H1 (cell line): ENCODE data around the gene CNNM1. TPM values are rescaled to one million over a fixed set of nuclear protein-coding genes. Genes with fewer than 3 reads are reported as not detected.

Source experiments
- CTCF ChIA-PET: fragments of 300-600 bp; sonication (Branson Sonifier 250); formaldehyde crosslinking; loops from one replicate; lab custom pipeline; 2021; ENCODE audit not compliant: partially characterized antibody; lab: Charles Lee
- POLR2A ChIA-PET: fragments of 300-600 bp; sonication (Branson Sonifier 250); formaldehyde crosslinking; loops from one replicate; lab custom pipeline; 2021; ENCODE audit warnings: inconsistent platforms; ENCODE audit not compliant: partially characterized antibody; lab: Charles Lee
- DNase-seq, 2 experiments: peaks; one replicate each; pipeline versions ENCODE4 v3.0.0 to v3.0.0-alpha.2; 2010 to 2022; ENCODE audit warnings: low spot score in 2 of 2, low read depth in 1 of 2, mixed read lengths in 1 of 2
- FAIRE-seq: peaks from 2 replicates; lab custom pipeline; 2011; peaks lifted over from hg19 to GRCh38; lab: Jason Lieb, UNC
- H2AFZ ChIP-seq: 2 replicates; pipeline ENCODE4 v1.8.1; 2012; ENCODE audit warnings: low read length, inconsistent platforms
- H2AK5ac ChIP-seq: 2 replicates; pipeline ENCODE4 v1.6.1; 2013; ENCODE audit warnings: low read depth, low read length
- H2BK120ac ChIP-seq: replicated peaks from 2 replicates; pipeline ENCODE3; 2013; ENCODE audit warnings: low read depth, low read length, inconsistent platforms
- H2BK12ac ChIP-seq: 2 replicates; pipeline ENCODE4 v1.6.1; 2013; ENCODE audit warnings: low read depth, low read length
- H2BK15ac ChIP-seq: 2 replicates; pipeline ENCODE4 v1.6.1; 2013; ENCODE audit warnings: low read length
- H2BK20ac ChIP-seq: 2 replicates; pipeline ENCODE4 v1.6.1; 2013; ENCODE audit warnings: low read length
- H2BK5ac ChIP-seq: 2 replicates; pipeline ENCODE4 v1.6.1; 2013; ENCODE audit warnings: low read depth, low read length
- H3K14ac ChIP-seq: 2 replicates; pipeline ENCODE4 v1.6.1; 2013; ENCODE audit warnings: inconsistent platforms; ENCODE audit not compliant: insufficient read length
- H3K18ac ChIP-seq: 2 replicates; pipeline ENCODE4 v1.6.1; 2013; ENCODE audit warnings: low read length; ENCODE audit errors: extremely low read depth
- H3K23ac ChIP-seq: 2 replicates; pipeline ENCODE4 v1.6.1; 2013; ENCODE audit warnings: inconsistent platforms; ENCODE audit not compliant: insufficient read length
- H3K23me2 ChIP-seq: 2 replicates; pipeline ENCODE4 v1.6.1; 2013; ENCODE audit warnings: low read depth, low read length
- H3K27ac ChIP-seq: 2 replicates; pipeline ENCODE4 v1.6.1; 2011; ENCODE audit warnings: low read depth, low read length, inconsistent platforms
- H3K27me3 ChIP-seq, 4 experiments: replicated peaks in 1 of 4; 1 replicate in 1 of 4; 2 replicates in 3 of 4; pipeline versions ENCODE4 v1.6.1 to v1.8.1; 2011 to 2013; ENCODE audit warnings: low read length in 3 of 4, mild to moderate bottlenecking in 3 of 4, inconsistent platforms in 2 of 4, mixed read lengths in 2 of 4, moderate library complexity in 1 of 4; ENCODE audit not compliant: control insufficient read depth in 3 of 4, insufficient read depth in 3 of 4; ENCODE audit errors: extremely low read depth in 1 of 4
- H3K36me3 ChIP-seq, 4 experiments: 2 replicates each; pipeline versions ENCODE4 v1.6.1 to v1.8.1; 2011 to 2013; ENCODE audit warnings: mild to moderate bottlenecking in 4 of 4, low read length in 3 of 4, moderate library complexity in 2 of 4, control low read depth in 1 of 4, inconsistent platforms in 1 of 4; ENCODE audit not compliant: insufficient read depth in 4 of 4, control insufficient read depth in 2 of 4
- H3K4ac ChIP-seq: replicated peaks from 2 replicates; pipeline ENCODE3; 2013; ENCODE audit warnings: low read length, low read depth, mixed read lengths, inconsistent platforms; ENCODE audit not compliant: insufficient read length
- H3K4me1 ChIP-seq, 4 experiments: replicated peaks in 1 of 4; 1 replicate in 1 of 4; 2 replicates in 3 of 4; pipeline versions ENCODE4 v1.6.1 to v1.8.1; 2011 to 2013; ENCODE audit warnings: low read length in 3 of 4, inconsistent platforms in 2 of 4, mixed read lengths in 1 of 4; ENCODE audit not compliant: insufficient read depth in 4 of 4, control insufficient read depth in 3 of 4
- H3K4me2 ChIP-seq, 2 experiments: 2 replicates each; pipeline versions ENCODE4 v1.6.1 to v1.8.1; 2011 to 2013; ENCODE audit warnings: low read depth in 2 of 2, low read length in 2 of 2, control low read depth in 1 of 2, inconsistent platforms in 1 of 2, mild to moderate bottlenecking in 1 of 2; ENCODE audit not compliant: insufficient read depth in 1 of 2
- H3K4me3 ChIP-seq, 4 experiments: fragments of 200-600, 300-600 bp in 1 of 4; sonication (generic), shearing (Covaris generic), sonication (Bioruptor Twin) in 1 of 4; 2 replicates each; pipeline versions ENCODE4 v1.5.1 to v1.8.1; 2011 to 2016; ENCODE audit warnings: low read length in 4 of 4, low read depth in 3 of 4, control low read depth in 2 of 4, inconsistent platforms in 2 of 4, mild to moderate bottlenecking in 2 of 4, mixed read lengths in 1 of 4, moderate library complexity in 1 of 4; ENCODE audit not compliant: insufficient read depth in 2 of 4; ENCODE audit errors: extremely low read depth in 1 of 4
- H3K56ac ChIP-seq: replicated peaks from 2 replicates; pipeline ENCODE3; 2013; ENCODE audit warnings: low read depth, mild to moderate bottlenecking, mixed read lengths, low read length, inconsistent platforms; ENCODE audit not compliant: insufficient read length
- H3K79me1 ChIP-seq: 2 replicates; pipeline ENCODE4 v1.6.1; 2013; ENCODE audit warnings: low read depth, low read length, control low read depth
- H3K79me2 ChIP-seq, 2 experiments: 2 replicates each; pipeline versions ENCODE4 v1.6.1 to v1.8.1; 2012 to 2013; ENCODE audit warnings: low read length in 2 of 2, mild to moderate bottlenecking in 2 of 2, inconsistent platforms in 1 of 2; ENCODE audit not compliant: insufficient read depth in 2 of 2, control insufficient read depth in 1 of 2
- H3K9ac ChIP-seq, 4 experiments: replicated peaks in 1 of 4; 1 replicate in 1 of 4; 2 replicates in 3 of 4; pipeline versions ENCODE4 v1.6.1 to v1.8.1; 2011 to 2013; ENCODE audit warnings: low read depth in 3 of 4, low read length in 3 of 4, control low read depth in 2 of 4, mild to moderate bottlenecking in 2 of 4, moderate library complexity in 2 of 4, inconsistent platforms in 1 of 4; ENCODE audit errors: extremely low read depth in 1 of 4
- H3K9me3 ChIP-seq, 2 experiments: 2 replicates each; pipeline versions ENCODE4 v1.6.1 to v1.8.1; 2012 to 2013; ENCODE audit warnings: mild to moderate bottlenecking in 2 of 2, moderate library complexity in 2 of 2, control low read depth in 1 of 2, inconsistent platforms in 1 of 2, low read depth in 1 of 2, low read length in 1 of 2, mixed read lengths in 1 of 2; ENCODE audit not compliant: insufficient read depth in 2 of 2
- H4K20me1 ChIP-seq, 2 experiments: replicated peaks in 1 of 2; 2 replicates each; pipeline versions ENCODE3 to v1.8.1; 2011 to 2013; ENCODE audit warnings: inconsistent platforms in 2 of 2, low read length in 2 of 2, mild to moderate bottlenecking in 1 of 2; ENCODE audit not compliant: insufficient read depth in 2 of 2, control insufficient read depth in 1 of 2
- H4K5ac ChIP-seq: 2 replicates; pipeline ENCODE4 v1.6.1; 2013; ENCODE audit warnings: low read length, low read depth, mixed read lengths, inconsistent platforms; ENCODE audit not compliant: insufficient read length
- H4K8ac ChIP-seq: 2 replicates; pipeline ENCODE4 v1.8.0; 2013; ENCODE audit warnings: mild to moderate bottlenecking, moderate library complexity, low read length, inconsistent platforms; ENCODE audit not compliant: insufficient read depth; ENCODE audit errors: extremely low read depth
- H4K91ac ChIP-seq: replicated peaks from 2 replicates; pipeline ENCODE3; 2013; ENCODE audit warnings: low read length, mixed read lengths, inconsistent platforms; ENCODE audit not compliant: insufficient read length
- BCL11A ChIP-seq, 2 experiments: IDR thresholded peaks; one replicate each; pipeline ENCODE4 v1.6.1; 2011; ENCODE audit warnings: low read depth in 2 of 2, low read length in 2 of 2, mild to moderate bottlenecking in 2 of 2
- CBX8 ChIP-seq: fragments of 300-800, 300-1000 bp; sonication (generic); IDR thresholded peaks from 2 replicates; pipeline ENCODE4 v1.7.1; 2016; ENCODE audit warnings: low read depth, low read length, borderline replicate concordance
- CHD1 ChIP-seq: IDR thresholded peaks from 2 replicates; pipeline ENCODE4 v1.6.1; 2012; ENCODE audit warnings: low read depth, low read length, improper control_type of control experiment
- GTF2F1 ChIP-seq: IDR thresholded peaks from 2 replicates; pipeline ENCODE4 v1.6.1; 2012; ENCODE audit warnings: low read depth, low read length, improper control_type of control experiment, borderline replicate concordance
- HDAC2 ChIP-seq, 2 experiments: fragments of 300-600 bp in 1 of 2; sonication (generic) in 1 of 2; IDR thresholded peaks; 2 replicates each; pipeline ENCODE4 v1.6.1; 2011 to 2012; ENCODE audit warnings: low read depth in 2 of 2, low read length in 2 of 2, mild to moderate bottlenecking in 2 of 2, moderate library complexity in 2 of 2, borderline replicate concordance in 1 of 2, inconsistent platforms in 1 of 2
- JUN ChIP-seq: IDR thresholded peaks from 2 replicates; pipeline ENCODE4 v1.6.1; 2011; ENCODE audit warnings: low read depth, mild to moderate bottlenecking, improper control_type of control experiment, low read length
- KDM4A ChIP-seq: IDR thresholded peaks from one replicate; pipeline ENCODE4 v1.7.1; 2012; ENCODE audit warnings: low read depth, mild to moderate bottlenecking, moderate library complexity, low read length, inconsistent platforms; ENCODE audit not compliant: severe bottlenecking
- NRF1 ChIP-seq: IDR thresholded peaks from 2 replicates; pipeline ENCODE4 v1.6.1; 2011; ENCODE audit warnings: mild to moderate bottlenecking, low read depth, low read length, improper control_type of control experiment
- POU5F1 ChIP-seq: IDR thresholded peaks from 2 replicates; pipeline ENCODE4 v1.6.1; 2011; ENCODE audit warnings: low read depth, mild to moderate bottlenecking, low read length, moderate library complexity
- TCF12 ChIP-seq: IDR thresholded peaks from 2 replicates; pipeline ENCODE4 v1.6.1; 2011; ENCODE audit warnings: low read depth, mild to moderate bottlenecking, low read length
- WGBS, 2 experiments: shearing (Covaris generic) in 1 of 2; methylation state at CpG; one replicate each; pipeline versions ENCODE4 v1.1.6 to v1.1.7; 2013 to 2015; ENCODE audit warnings: low lambda C conversion rate in 2 of 2, mixed read lengths in 2 of 2, inconsistent platforms in 1 of 2, low coverage in 1 of 2, missing lambda C conversion rate in 1 of 2; ENCODE audit not compliant: insufficient replicate concordance in 2 of 2, insufficient coverage in 1 of 2, insufficient read length in 1 of 2; ENCODE audit errors: extremely low coverage in 1 of 2, missing lambda C conversion rate in 1 of 2; 5-methylcytosine and 5-hydroxymethylcytosine counted together
- polyA plus RNA-seq, 7 experiments: library from polyadenylated mRNA; depleted of rRNA in 3 of 7; stranded (reverse) in 5 of 7; unstranded in 2 of 7; fragments of >200 nt in 5 of 7; fragments of 200-250 nt in 2 of 7; gene quantifications; 1 replicate in 5 of 7; 2 replicates in 1 of 7; 4 replicates in 1 of 7; pipeline versions ENCODE4 v1.2.1 to v1.2.3, GENCODE V29; 2011 to 2013; ENCODE audit warnings: missing spikeins in 2 of 7, mixed read lengths in 2 of 7
- total RNA-seq: library from RNA; stranded (reverse); fragmentation: NEBNext Ultra II Directional; extraction: Animal tissue kit (Norgen Biotek cat#: 25700); gene quantifications from 2 replicates; pipeline ENCODE4 v1.2.1, GENCODE V29; 2021

The CNNM1 gene
- total and polyA plus RNA-seq, 2 of the 8 experiments (the other 6 are each of a cell fraction or from before 2014, with no cell fraction given), result 0.74 to 0.92 TPM

GRCh38 chr10:99290306-99290705 is 38.9 kb upstream of the CNNM1 start:
- H3K4me3 ChIP-seq, result no peak overlapping the region
- no peak overlapping the region for H2BK20ac ChIP-seq
- POLR2A ChIA-PET, result no interaction called here
- no peak overlapping the region for H2AFZ ChIP-seq
- H3K23ac ChIP-seq, result no peak overlapping the region
- no peak overlapping the region for H2BK120ac ChIP-seq
- 88% methylated on average over 1 of the region's 1 CpG; no CpG with 5 or more reads in 1 of the 2 experiments for WGBS, 2 experiments
- H3K56ac ChIP-seq, result no peak overlapping the region
- no peak overlapping the region for H4K91ac ChIP-seq
- no peaks in the 10 kb centered on the region for H3K36me3 ChIP-seq
- H3K23me2 ChIP-seq, result no peaks in the 10 kb centered on the region
- H3K18ac ChIP-seq, result no peak overlapping the region
- no peak overlapping the region for H2BK12ac ChIP-seq
- DNase-seq (no peak), FAIRE-seq (no peak)
- no peak overlapping the region for H4K5ac ChIP-seq
- TF ChIP-seq GTF2F1 (no peak), NRF1 (no peak), POU5F1 (no peak), BCL11A (IDR thresholded peaks at IDR 0.05; ENCODE audit: low read depth in 2 of 2, low read length in 2 of 2) (no peak), KDM4A (no peak), HDAC2 (IDR thresholded peaks at IDR 0.05; ENCODE audit: borderline replicate concordance in 1 of 2, low read depth in 2 of 2, low read length in 2 of 2) (no peak), TCF12 (no peak), CHD1 (no peak), CBX8 (no peak), JUN (no peak)
- H2BK5ac ChIP-seq, result no peak overlapping the region
- H3K79me2 ChIP-seq, result no peaks in the 10 kb centered on the region
- no peaks in the 10 kb centered on the region for H3K9me3 ChIP-seq
- no peaks in the 10 kb centered on the region for H3K79me1 ChIP-seq
- no peak overlapping the region for H3K27ac ChIP-seq
- no peak overlapping the region for H2BK15ac ChIP-seq
- H3K4me1 ChIP-seq, result no peaks in the 10 kb centered on the region
- H3K27me3 ChIP-seq, result no peaks in the 10 kb centered on the region
- no peak overlapping the region for H3K4ac ChIP-seq
- no peak overlapping the region for H2AK5ac ChIP-seq
- no peak overlapping the region for H4K8ac ChIP-seq
- H3K14ac ChIP-seq, result no peak overlapping the region
- H3K4me2 ChIP-seq, result no peak overlapping the region
- H3K9ac ChIP-seq, result no peak overlapping the region
- CTCF ChIA-PET, result interaction anchor here (0.6 to 1.6 kb wide), 5 partner anchors 11 to 1246 kb away, joined by 3 to 4 read pairs (median 3); no protein-coding TSS in a partner anchor
- no peaks in the 10 kb centered on the region for H4K20me1 ChIP-seq
